Measurements from ENCODE around the gene UTP3.
"Not testable (repeated sequence)": the region's sequence is repeated elsewhere in the genome, so short reads cannot be mapped to it uniquely, and the experiment has no call there.

DNA sequence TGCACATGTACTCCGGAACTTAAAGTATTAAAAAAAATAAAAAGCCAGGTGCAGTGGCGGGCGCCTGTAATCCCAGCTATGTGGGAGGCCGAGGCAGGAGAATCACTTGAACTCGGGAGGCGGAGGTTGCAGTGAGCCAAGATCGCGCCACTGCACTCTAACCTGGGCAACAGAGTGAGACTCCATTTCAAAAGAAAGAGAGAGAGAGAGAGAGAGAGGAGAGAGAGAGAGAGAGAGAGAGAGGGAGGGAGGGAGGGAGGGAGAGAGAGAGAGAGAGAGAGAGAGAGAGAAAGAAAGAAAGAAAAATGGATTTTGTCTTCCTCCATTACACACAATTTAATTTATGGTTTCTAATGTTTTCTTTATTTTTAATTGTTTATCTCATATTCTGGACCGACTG lies 44.5 kb downstream of the UTP3 start:
- TF ChIP-seq, protein P1, sequence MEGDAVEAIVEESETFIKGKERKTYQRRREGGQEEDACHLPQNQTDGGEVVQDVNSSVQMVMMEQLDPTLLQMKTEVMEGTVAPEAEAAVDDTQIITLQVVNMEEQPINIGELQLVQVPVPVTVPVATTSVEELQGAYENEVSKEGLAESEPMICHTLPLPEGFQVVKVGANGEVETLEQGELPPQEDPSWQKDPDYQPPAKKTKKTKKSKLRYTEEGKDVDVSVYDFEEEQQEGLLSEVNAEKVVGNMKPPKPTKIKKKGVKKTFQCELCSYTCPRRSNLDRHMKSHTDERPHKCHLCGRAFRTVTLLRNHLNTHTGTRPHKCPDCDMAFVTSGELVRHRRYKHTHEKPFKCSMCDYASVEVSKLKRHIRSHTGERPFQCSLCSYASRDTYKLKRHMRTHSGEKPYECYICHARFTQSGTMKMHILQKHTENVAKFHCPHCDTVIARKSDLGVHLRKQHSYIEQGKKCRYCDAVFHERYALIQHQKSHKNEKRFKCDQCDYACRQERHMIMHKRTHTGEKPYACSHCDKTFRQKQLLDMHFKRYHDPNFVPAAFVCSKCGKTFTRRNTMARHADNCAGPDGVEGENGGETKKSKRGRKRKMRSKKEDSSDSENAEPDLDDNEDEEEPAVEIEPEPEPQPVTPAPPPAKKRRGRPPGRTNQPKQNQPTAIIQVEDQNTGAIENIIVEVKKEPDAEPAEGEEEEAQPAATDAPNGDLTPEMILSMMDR (conservative IDR thresholded peaks at IDR 0.05) = not testable (repeated sequence)
- TF ChIP-seq EZH2 (IDR thresholded peaks at IDR 0.05; ENCODE audit: low read depth) = not testable (repeated sequence)
